HEK293 (cell line): ENCODE data around the gene CATSPERD.

Experiments
- KLF16 ChIP-seq: fragments of 450-650 bp; formaldehyde crosslinking; IDR thresholded peaks from 2 replicates; pipeline ENCODE4 v1.5.1; 2017; ENCODE audit warnings: missing biosample characterization, missing genetic modification characterization
- ZNF658 ChIP-seq: fragments of 450-650 bp; formaldehyde crosslinking; IDR thresholded peaks from 2 replicates; pipeline ENCODE4; 2016; ENCODE audit warnings: missing biosample characterization, missing genetic modification characterization

GRCh38 chr19:5782322-5782721 lies 61.9 kb downstream of the CATSPERD start:
- TF ChIP-seq ZNF658 (tag by site-specific recombination) (no peak), KLF16 (no peak)
